GM19372 (cell line): ENCODE results near the gene MPPED1.

Experiments used
- ATAC-seq: cut with Tn5 transposase; IDR thresholded peaks from one replicate; pipeline ENCODE4 v1.9.1; 2021; ENCODE audit warnings: mild to moderate bottlenecking, low read depth, moderate library complexity; ENCODE audit not compliant: unreplicated experiment

The MPPED1 gene

DNA sequence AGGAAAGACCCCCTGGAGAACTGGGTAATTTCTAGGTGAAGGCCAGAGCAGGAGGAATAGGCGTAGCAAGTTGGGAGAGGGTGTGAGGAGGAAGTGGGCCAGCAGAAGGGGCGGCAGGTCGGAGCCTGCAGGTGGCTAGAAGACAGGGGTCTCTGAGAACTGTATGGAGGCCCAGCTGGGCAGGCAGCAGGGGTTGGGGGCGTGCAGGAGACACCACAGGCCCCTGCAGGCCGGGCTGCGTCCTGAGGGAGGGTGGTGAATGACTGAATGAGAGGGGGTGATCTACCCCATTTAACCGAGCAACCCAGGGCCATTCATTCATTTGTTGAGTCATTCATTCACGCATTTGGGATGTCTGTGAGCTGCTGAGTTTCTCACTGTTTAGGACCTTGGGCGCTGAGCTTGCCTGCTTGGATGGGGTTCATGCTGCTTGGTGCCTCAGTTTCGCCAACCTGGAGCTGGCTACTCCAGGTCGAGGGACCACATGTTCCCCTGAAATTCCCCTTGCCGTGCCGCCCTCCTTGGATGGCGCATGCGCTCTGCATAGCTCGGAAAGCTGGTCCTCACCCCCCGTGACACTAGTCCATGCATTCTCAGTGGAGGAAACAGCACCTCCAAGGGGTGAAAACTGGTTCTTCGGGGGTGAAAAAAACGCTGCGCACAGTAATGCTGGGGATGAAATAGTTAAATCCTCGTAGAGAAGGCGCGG lies 15.6 kb downstream of the MPPED1 start:
- ATAC-seq, result no peak

DNA sequence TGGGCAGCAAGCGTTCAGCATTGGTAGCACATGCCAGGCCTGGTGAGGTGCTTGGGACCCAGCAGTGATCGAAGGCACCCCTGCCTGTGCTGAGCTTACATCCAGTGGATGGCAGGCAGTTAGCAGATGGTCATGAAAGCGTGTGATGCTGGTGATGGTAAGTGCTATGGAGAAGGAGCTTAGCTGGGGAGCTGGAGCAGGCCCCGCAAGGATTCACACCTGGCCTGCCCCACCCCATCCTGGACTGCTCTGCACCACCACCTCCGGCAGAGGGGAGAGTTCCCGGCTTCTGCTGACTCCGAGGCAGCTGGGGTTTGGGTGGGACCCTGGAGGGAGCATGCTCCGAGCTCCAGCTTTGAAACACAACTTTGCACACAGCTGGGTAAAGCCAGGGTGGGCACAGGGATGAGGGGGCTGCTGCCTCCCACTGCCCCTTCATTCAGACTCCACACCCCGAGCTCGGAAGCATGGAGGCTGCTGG lies 16.2 kb downstream of the MPPED1 start:
- ATAC-seq, result no peak

DNA sequence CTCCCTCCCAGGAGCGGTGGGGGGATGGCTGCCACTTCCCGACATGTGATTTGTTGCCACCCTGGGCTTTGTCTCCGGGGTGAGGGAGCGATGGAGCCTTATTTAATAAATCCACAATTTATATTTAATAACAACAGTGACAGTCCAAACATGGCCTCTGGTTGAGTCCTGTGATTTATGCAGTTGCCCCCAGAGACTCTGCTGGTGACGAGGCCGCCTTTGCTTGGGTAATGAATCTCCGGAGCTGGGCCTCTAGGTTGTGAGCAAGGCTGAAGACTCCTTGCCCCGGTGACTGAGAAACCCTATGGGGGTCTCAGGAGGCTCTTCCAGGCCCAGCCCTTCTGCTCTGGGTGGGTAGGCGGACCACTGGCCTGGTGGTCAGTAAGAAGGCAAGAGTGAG lies 16.7 kb downstream of the MPPED1 start:
- ATAC-seq, result no peak

DNA sequence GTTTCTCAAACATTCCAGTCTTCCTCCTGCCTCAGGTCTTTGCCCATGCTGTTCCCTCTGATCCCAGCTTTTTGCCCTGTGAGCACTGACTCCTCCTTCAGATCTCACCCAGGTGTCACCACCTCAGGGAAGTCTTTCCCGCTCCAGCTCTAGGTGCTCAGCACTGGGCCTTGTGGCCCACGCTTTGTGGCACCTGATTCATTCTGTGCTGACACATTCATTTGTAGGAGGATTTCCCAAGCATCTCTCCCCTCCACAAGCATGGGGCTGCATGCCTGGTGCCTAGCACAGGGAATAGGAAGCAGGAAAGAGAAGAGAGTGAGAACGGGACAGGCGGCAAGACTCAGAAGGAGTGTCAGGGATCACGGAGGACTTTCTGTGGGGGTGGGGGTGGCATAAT lies 17.6 kb downstream of the MPPED1 start:
- no peak for ATAC-seq

DNA sequence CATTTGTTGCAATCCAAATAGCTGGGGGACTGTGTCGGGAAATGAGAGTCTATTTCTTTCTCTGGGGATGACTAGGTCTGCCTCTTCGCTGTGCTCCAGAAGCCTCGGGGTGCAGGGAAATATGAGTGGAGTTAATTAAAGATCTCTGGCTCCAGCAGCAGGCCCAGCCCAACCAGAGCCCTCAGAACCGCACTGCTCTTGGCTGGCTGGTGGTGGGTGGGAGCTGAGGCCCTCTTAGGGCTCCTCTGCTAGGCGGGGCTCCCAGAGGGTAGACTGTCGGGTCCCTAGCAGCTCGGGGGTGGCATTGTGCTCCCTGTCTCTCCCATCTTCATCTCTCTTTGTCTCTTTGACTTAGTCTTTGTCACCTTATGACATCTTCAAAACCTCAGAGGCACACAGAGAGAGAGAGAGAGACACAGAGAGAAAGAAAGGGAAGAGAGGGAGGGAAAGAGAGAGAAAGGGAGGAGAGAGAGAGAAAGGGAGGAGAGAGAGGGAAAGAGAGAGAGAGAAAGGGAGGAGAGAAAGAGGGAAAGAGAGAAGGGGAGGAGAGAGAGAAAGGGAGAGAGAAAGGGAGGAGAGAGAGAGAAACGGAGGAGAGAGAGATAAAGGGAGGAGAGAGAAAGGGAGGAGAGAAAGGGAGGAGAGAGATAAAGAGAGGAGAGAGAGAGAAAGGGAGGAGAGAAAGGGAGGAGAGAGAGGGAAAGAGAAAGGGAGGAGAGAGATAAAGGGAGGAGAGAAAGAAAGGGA lies 20.2 kb downstream of the MPPED1 start:
- no peak for ATAC-seq

DNA sequence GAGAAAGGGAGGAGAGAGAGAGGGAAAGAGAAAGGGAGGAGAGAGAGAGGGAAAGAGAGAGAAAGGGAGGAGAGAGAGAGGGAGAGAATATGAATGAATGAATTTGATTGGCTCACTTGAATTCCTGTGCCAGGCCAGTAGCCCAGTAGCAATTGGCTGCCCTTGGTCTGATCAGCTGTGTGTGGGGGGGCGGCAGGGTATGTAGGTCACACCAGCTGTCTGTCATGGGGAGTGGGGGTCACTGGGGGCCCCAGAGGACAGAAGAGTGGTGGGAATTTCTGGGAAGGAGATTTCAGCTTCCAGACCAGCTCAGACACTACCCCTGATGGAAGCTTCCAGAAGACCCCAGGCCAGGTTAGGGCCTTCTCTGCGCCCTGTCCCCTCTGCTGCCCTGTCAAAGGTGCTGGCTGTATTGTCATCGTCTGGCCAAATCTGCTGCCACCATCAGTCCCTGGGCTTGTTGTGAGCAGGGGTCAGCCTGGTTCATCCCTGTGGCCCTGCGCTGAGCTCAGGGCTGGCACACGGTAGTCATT lies 21.1 kb downstream of the MPPED1 start:
- ATAC-seq, result no peak

DNA sequence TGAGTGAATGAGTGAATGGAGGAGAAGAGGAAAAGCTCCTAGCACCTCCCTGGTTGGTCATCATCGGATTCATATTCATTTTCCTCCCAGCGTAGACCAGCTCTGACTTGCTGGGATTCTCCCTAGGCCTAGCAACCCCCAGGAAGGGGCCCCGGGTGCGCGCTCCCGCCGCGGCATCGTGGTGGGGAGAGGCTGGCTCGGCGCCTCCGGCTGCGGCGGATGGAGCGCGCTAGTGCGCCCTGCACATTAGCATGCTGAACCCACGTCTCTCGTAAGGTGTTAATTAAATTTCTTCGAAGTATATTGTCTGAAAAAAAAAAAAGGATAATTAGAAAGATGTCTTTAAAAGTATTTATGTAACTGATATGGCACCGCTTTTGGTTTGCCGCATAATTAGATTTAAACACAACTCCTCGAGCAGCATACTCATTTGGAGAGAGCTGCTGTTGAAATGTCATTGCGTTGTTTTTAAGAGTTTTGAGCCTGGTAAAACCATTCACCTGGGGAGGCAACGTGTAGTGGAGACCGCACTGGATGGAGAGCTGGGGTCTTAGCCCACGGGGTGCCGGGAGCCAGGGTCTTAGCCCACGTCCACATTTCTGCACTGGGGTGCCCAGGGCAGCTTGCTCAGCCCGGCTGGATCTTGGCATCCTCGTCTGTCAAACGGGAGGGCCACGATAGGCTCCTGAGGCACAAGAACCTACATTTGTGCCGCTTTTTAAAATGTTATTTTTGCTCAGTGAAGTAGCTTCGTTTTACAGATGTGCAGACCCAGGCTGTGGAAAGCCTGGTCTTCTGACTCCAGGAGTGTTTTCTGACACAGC lies 21.8 kb downstream of the MPPED1 start:
- ATAC-seq, result no peak

DNA sequence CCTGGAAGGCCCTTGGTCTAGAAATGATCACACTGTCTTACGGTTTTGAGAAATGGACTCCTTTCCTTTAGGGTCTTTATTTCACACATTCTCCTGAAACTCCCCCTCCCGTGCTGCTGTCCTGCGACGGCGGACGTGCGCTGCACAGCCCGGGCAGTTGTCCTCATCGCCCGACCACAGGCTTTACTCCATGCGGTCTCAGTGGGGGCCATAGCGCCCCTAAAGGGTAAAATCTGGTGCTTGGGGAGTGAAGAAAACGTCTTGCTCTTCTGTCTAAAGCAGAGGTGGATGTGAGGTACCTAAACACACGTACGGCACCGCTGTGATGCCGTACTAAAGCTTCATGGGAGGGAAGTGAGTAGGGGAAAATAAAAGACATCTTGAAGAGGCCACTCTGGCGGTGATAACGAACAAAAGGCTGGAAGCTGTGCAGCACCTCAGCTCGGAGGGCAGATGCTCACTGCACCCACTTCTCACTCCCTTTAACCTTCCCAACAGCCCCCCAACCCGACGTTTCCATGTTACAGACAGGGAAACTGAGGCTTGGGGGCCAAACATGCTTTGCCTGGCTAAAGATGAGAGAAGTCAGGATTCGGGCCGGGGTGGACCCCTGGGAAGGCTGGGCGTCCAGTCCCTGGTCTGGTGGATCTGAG lies 22.6 kb downstream of the MPPED1 start:
- ATAC-seq, result no peak

DNA sequence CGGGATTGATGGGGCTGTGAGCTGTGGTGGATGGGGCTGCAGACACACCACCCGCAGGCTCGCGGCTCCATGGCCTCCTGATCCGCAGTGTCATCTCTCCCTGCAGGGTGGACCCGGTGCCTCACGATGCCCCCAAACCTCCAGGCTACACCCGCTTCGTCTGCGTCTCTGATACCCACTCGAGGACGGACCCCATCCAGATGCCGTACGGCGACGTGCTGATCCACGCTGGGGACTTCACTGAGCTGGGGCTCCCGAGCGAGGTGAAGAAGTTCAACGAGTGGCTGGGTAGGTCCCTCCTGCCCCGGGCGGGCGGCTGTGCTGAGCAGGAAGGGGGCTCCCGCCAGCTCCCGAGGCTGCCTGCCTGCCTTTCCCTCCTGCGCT lies 23.1 kb downstream of the MPPED1 start:
- no peak for ATAC-seq

DNA sequence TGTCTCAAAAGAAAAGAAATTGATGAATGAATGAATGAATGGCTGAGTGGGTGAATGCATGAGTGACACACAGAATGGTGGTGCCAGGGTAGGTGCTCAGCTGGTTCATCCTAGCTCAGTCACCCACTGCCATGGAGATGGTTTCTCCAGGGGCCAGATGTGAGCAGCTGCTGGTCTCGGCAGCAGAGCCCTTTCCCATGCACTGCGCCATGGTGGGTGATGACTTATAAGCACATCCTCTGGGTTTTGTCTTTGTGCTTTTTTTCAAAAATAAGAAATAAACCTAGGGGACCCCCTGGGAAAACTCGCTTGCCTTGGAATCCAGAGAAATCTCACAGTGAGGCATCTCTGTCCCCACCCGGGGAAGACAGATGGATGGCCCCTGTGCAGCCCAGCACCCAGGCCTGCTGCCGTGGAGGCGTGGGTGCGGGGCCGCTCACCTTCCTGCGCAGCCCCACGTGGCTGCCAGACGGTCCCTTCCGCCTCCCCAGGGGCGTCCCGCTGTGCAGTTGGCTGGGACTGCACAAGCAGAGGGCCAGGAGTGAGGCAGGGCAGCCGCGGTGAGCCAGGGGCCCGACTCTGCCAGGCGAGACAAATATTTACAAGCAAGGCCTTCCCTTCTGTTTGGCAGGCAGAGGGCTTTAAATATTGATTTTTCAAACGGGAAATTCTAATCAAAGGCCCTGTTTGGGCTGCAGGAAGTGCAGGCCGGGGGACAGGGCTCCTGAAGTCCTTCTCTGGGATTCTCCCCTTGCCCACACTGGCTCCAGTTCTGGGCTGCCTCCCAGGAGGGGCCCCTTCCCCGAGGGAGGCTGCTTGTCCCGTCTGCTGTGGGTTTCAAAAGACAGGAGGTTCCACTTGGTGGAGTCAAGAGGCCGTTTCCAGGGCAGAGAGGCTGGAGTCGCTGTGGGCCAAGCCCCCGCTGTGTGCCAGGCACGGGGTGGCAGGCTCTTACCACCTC lies 24.3 kb downstream of the MPPED1 start:
- ATAC-seq, result no peak

DNA sequence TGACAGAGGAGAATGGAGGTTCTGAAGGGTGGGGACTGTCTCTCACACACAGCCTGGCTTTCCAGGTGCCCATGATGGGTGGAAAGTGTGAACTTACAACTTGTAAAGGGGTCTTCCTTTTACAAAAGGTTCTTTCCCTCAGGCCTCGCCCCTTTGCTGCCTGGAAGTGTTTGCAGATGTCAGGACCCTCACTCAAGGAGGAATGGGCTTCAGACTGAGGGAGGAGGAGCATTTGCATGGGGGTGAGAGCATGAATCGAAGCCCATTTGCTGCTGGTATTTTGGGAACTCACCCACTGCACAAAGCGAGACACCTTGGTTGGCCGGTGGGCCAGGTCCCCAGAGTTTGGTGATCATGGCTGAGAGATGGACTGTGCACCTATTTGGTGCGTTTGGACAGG lies 25.1 kb downstream of the MPPED1 start:
- ATAC-seq, result no peak

DNA sequence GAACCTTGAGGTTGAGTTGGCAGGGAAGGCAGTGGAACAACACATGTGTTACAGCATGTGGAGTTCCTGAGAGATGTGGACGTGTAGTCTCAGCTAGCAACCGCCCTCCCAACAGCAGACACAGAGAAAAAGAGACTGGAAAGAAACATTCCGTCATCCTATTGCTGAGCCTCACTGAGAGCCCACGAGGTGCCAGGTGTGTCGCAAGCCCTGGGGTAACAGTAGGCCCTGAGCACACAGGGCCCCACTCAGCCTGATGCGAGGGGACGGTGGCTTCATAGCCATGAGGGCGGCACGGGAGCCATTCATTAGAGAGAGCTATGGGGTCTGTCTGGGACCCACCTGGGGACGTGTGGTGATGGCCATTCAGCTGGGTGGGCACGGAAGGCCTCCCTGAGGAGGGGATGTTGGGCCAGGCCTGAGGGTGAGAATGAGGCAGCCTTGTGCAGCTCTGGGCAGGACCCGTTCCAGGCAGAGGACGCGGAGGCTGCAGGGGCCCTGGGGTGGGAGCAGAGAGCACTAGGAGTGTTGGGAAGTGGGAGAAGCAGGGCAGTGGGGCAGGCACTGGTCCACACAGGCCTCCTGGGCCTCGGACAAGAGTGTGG lies 26.2 kb downstream of the MPPED1 start:
- no peak for ATAC-seq

DNA sequence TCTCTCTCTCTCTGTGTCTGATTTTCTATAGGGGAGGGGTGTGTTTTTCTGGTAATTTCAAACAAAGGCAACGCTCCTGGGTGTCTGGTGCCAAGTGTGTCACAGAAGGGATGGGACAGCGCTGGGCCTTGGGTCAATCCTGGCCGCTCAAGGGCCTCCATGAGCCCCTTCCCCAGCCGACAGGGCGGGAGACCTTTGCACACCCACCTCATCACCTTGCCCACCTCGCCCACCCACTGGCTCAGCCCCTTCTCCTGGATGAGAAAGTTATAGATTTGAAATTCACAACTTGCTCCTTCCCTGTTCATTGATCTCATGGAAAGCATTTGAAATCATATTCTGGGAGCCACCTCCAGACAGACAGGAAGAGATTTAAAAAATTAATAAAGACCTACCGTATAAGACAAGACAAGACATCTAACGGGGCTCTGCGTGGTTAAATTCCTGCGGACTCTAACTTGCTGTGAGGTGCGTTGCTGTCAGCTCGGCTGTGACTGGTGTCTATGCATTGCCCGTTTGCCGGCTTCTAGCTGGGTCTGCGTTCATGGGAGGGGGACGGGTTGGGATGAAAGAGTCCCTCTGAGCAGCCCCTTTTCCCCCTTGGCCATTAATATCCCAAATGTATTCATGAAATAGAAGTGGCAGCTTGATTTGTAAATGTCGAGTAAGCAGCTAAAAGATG lies 27.0 kb downstream of the MPPED1 start:
- ATAC-seq, result no peak

DNA sequence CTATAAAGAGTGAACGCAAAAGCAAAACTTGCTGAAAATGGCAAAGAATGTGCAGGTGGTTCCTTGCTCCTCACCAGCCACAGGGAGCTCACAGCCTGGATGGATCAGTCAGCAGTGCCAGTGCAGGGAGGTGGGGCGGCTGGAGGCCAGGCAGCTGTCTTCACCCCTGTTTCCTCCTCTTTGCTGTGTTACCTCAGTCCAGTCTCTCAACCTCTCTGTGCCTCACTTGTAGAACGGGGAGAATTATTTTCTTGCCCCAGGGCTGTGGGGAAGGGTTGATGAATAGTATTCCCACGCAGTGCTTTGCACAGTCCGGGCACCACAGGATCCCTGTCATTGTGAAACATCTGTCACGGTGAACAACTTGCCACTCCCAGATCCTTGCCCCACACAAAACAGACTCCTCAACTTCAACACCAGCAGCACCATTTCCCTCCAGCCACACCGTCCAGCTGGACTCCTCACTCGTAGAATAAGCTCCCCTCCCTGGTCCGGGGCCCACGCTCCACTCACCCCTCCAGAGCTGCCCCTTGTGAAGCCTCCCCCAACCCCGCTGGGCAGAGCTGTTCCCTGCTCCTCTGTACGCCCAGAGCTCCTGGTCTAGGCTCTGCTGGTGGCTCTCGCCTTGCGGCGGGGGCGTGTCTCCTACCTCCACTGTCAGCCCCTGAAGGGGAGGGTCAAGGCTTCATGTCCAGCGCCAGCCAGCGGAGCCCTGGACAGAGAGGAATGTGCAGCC lies 27.7 kb downstream of the MPPED1 start:
- no peak for ATAC-seq

DNA sequence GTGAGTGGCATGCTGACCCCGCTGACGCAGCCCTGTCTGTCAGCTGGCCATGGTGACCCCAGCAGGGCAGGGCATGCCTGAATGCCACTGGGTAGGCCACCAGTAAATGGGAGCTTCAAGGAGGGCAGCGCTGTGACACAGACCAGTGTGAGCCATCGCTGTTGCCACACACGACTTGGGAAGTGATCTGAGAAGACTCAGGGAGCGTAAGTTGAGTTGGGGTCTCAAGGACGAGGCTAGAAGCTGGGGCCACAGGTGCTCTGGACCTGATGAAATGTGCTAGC lies 28.2 kb downstream of the MPPED1 start:
- ATAC-seq, result no peak

DNA sequence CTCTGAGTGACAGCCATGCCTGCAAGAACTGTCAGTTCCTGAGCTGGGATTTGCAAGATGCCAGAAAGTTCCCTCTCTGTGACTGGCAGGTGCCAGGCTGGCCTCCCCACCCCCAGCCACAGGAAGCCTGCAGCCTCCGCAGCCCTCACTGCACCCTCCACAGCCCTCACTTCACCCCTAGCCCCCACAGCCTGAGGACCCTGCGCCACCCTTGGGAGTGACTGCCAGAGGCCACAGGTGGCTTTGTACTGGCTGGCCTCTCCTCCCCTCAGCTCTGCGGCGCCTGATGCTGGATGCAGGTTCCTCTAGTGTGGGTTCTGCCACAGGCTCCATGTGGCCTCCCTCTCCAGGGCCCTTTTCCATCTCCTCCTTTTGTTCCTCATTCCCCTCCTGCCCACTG lies 28.7 kb downstream of the MPPED1 start:
- ATAC-seq, result no peak

DNA sequence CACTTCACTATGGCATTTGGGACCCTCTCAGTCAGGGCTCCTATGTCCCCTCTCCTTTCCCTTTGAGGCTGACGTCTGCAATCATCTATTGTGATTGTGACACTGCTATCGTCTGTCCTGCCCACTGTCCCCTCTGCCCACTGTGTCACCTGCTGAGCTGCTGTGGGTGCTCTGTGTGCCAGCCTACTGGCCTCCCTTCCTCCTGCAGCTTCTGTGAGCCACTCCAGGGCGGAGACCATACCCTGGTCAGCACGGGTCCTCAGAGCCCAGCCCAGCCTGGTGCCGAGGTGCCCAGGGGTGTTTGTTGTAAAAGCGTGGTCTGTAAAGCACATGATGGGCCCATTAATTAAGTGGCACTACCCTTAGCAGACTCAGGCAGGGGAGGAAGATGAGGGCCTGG lies 29.4 kb downstream of the MPPED1 start:
- no peak for ATAC-seq

DNA sequence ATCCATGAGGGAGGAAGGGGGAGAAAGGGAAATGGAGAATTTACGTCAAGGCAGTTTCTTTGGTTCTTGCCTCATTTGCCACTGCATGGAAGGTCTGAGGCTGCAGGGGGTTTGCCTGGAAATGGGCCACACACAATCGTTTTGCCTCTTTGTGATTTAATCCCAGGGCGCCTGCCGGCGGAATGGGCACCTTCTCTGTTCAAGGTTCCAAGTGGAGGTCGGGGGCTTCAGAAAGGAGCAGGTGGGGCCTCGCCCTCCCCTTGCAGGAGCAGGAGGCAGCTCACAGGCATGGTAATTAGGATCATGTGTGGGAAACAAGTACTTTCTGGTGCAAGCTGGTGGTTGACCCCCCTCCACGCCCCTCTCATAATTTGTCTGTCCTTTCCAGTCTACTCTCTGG lies 29.9 kb downstream of the MPPED1 start:
- ATAC-seq, result no peak
